Astrocyte of the hippocampus (primary cell): ENCODE data around the gene TMEM186.
"Not testable (repeated sequence)": the region's sequence is repeated elsewhere in the genome, so short reads cannot be mapped to it uniquely, and the experiment has no call there.

Source experiments
- DNase-seq: peaks from one replicate; pipeline ENCODE4 v3.0.0; 2011; ENCODE audit warnings: low read depth, low spot score

Gene TMEM186

GRCh38 chr16:8797364-8798173 is at the start of gene TMEM186, which contains the start of gene PMM2:
Gene TMEM186 (minus strand): TSS chr16:8797639. CDS start chr16:8797614, 25 bp downstream.
Gene PMM2 (plus strand): TSS chr16:8797839. CDS start chr16:8797883, 44 bp downstream.
- peak; percentile 99 for DNase-seq

- DNase-seq, result no peak
Observed at GRCh38 chr16:8847145-8847544, 49.7 kb upstream of the TMEM186 start.

- DNase-seq, result peak; percentile 0
Observed at GRCh38 chr16:8846401-8846932, 49.0 kb upstream of the TMEM186 start.

- DNase-seq, result peak; percentile 1
Observed at GRCh38 chr16:8845699-8846298, 48.4 kb upstream of the TMEM186 start.

GRCh38 chr16:8843296-8843695 is 45.9 kb upstream of the TMEM186 start:
- not testable (repeated sequence) for DNase-seq

- not testable (repeated sequence) for DNase-seq
Observed at GRCh38 chr16:8842016-8842415, 44.6 kb upstream of the TMEM186 start.

- not testable (repeated sequence) for DNase-seq
Observed at GRCh38 chr16:8837594-8837993, 40.2 kb upstream of the TMEM186 start.

- DNase-seq, result not testable (repeated sequence)
Observed at GRCh38 chr16:8836797-8837196, 39.4 kb upstream of the TMEM186 start.

GRCh38 chr16:8832717-8833105 is 35.3 kb upstream of the TMEM186 start:
- DNase-seq, result peak; percentile 29

- no peak for DNase-seq
Observed at GRCh38 chr16:8831871-8832716, 34.7 kb upstream of the TMEM186 start.

- DNase-seq, result no peak
Observed at GRCh38 chr16:8831450-8831849, 34.0 kb upstream of the TMEM186 start.

GRCh38 chr16:8828541-8829165 is 31.2 kb upstream of the TMEM186 start:
- DNase-seq, result peak; percentile 34

- DNase-seq, result no peak
Observed at GRCh38 chr16:8826278-8826879, 28.9 kb upstream of the TMEM186 start.

- no peak for DNase-seq
Observed at GRCh38 chr16:8822403-8822802, 25.0 kb upstream of the TMEM186 start.

- DNase-seq, result no peak
Observed at GRCh38 chr16:8819411-8820034, 22.1 kb upstream of the TMEM186 start.

- no peak for DNase-seq
Observed at GRCh38 chr16:8818504-8819270, 21.2 kb upstream of the TMEM186 start.

- DNase-seq, result no peak
Observed at GRCh38 chr16:8816967-8817655, 19.7 kb upstream of the TMEM186 start.

- no peak for DNase-seq
Observed at GRCh38 chr16:8814095-8814806, 16.8 kb upstream of the TMEM186 start.
